Testis (tissue), 3 donors: ENCODE data around the gene SND1. TPM values are rescaled to one million over a fixed set of nuclear protein-coding genes. Genes with fewer than 3 reads are reported as not detected.

ENCODE experiments used
- DNase-seq: peaks from one replicate; pipeline ENCODE4 v3.0.0-alpha.2; 2019
- H3K27ac ChIP-seq, 2 donors: fragments of 200-600 bp; sonication (generic); one replicate each; pipeline ENCODE4 v1.5.1; 2019
- H3K27me3 ChIP-seq: fragments of 200-600 bp; sonication (generic); one replicate; pipeline ENCODE4 v1.5.1; 2019
- H3K36me3 ChIP-seq: fragments of 200-600 bp; sonication (generic); one replicate; pipeline ENCODE4 v1.5.1; 2017; ENCODE audit warnings: low read depth; ENCODE audit errors: missing control alignments
- H3K4me1 ChIP-seq: fragments of 200-600 bp; sonication (generic); one replicate; pipeline ENCODE4 v1.5.1; 2019
- H3K4me3 ChIP-seq, 2 donors: fragments of 200-600 bp; sonication (generic); one replicate each; pipeline ENCODE4 v1.5.1; 2017 to 2019
- H3K9me3 ChIP-seq: fragments of 200-600 bp; sonication (generic); one replicate; pipeline ENCODE4 v1.5.1; 2017
- POLR2A ChIP-seq: fragments of 450-650 bp; IDR thresholded peaks from one replicate; pipeline ENCODE4 v1.6.1; 2017; ENCODE audit warnings: antibody characterized with exemption, mild to moderate bottlenecking, moderate library complexity
- WGBS, 2 donors: methylation state at CpG; one replicate each; pipeline ENCODE4 v1.1.5; 2018; 5-methylcytosine and 5-hydroxymethylcytosine counted together
- intact Hi-C: fragments of 100-400 bp; cut with DNase I; formaldehyde crosslinking; loops from one replicate; pipeline ENCODE4 v1.15.1; 2023; ENCODE audit warnings: low total_unique reads
- polyA plus RNA-seq: library from polyadenylated mRNA; stranded (reverse); fragments of 350-450 nt; fragmentation: Illumina TruSeq; extraction: RNeasy Lipid Tissue Mini Kit (QIAGEN cat#74804); gene quantifications from one replicate; pipeline ENCODE4 v1.2.3, GENCODE V29; 2014; ENCODE audit warnings: low read depth, low replicate concordance; ENCODE audit not compliant: insufficient read depth
- total RNA-seq, 2 donors: library from RNA; depleted of rRNA; stranded (reverse); fragments of >200 nt; gene quantifications; one replicate each; pipeline ENCODE4 v1.2.3, GENCODE V29; 2016
- TF ChIP-seq, protein P1 (sequence below), 3 experiments: fragments of 450-650 bp in 2 of 3; fragments of 200-600 bp in 1 of 3; sonication (generic) in 1 of 3; IDR thresholded peaks; one replicate each; pipeline ENCODE4 v1.5.1; 2016 to 2019; ENCODE audit warnings: antibody characterized with exemption in 3 of 3, mild to moderate bottlenecking in 2 of 3, moderate library complexity in 1 of 3

Gene SND1
- total and polyA plus RNA-seq, 3 donors from 2014 or later: 132 to 207 (median 179) TPM

DNA sequence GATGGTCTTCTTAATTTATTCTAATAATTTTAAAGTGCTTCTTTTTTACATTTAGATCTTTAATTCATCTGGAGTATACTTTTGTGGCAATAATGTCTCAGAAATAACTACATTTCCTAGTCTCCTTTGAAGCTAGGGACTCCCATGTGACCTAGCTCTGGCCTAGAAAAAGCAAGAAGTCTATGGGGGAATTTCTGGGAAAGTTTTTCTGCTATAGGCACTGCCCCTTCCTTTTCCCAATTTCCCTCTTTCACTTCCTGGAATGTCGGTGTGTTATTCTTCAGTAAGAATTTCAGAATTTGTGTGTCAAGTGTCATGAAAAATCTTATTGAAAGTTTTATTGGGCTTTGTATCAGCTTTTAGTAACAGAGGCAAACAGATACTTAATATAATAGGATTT is 473.8 kb downstream of the SND1 start:
- H3K27me3 ChIP-seq: no peaks in the 10 kb centered on the region
- H3K9me3 ChIP-seq: no peaks in the 10 kb centered on the region
- H3K27ac ChIP-seq: no peak overlapping the region
- no peaks in the 10 kb centered on the region for H3K4me1 ChIP-seq
- H3K36me3 ChIP-seq: no peaks in the 10 kb centered on the region
- no peak for DNase-seq
- no peak overlapping the region for H3K4me3 ChIP-seq
- intact Hi-C loops: no loop called here
- TF ChIP-seq, protein P1, sequence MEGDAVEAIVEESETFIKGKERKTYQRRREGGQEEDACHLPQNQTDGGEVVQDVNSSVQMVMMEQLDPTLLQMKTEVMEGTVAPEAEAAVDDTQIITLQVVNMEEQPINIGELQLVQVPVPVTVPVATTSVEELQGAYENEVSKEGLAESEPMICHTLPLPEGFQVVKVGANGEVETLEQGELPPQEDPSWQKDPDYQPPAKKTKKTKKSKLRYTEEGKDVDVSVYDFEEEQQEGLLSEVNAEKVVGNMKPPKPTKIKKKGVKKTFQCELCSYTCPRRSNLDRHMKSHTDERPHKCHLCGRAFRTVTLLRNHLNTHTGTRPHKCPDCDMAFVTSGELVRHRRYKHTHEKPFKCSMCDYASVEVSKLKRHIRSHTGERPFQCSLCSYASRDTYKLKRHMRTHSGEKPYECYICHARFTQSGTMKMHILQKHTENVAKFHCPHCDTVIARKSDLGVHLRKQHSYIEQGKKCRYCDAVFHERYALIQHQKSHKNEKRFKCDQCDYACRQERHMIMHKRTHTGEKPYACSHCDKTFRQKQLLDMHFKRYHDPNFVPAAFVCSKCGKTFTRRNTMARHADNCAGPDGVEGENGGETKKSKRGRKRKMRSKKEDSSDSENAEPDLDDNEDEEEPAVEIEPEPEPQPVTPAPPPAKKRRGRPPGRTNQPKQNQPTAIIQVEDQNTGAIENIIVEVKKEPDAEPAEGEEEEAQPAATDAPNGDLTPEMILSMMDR (IDR thresholded peaks at IDR 0.05): no peak
- no peak for TF ChIP-seq POLR2A
- 71 to 87% methylated on average over 1 of the region's 1 CpG for WGBS, 2 donors

DNA sequence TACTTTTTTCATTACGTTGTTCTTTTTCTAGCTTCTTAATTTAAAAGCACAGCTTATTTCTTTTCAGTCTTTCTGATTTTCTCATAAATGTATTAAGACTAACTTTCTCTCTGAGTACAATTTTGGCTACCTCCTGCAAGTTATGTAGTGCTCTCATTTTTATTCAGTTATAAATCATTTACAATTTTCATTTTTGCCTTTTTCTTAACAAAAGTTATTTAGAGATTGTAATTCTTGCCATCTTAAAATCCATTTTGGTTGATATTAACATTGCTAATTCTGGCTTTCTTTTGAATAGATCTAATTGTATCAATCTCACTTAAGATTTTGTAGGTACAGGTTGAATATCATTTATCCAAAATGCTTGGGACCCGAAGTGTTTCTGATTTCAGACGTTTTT is 476.4 kb downstream of the SND1 start:
- WGBS, 2 donors: 76 to 86% methylated on average over 3 of the region's 3 CpGs
- H3K27me3 ChIP-seq: no peaks in the 10 kb centered on the region
- H3K4me1 ChIP-seq: no peaks in the 10 kb centered on the region
- H3K36me3 ChIP-seq: no peaks in the 10 kb centered on the region
- H3K27ac ChIP-seq: no peak overlapping the region
- intact Hi-C loops: no loop called here
- no peak overlapping the region for H3K4me3 ChIP-seq
- DNase-seq: no peak
- H3K9me3 ChIP-seq: no peaks in the 10 kb centered on the region
- no peak for TF ChIP-seq POLR2A
- TF ChIP-seq, protein P1 (IDR thresholded peaks at IDR 0.05): no peak

DNA sequence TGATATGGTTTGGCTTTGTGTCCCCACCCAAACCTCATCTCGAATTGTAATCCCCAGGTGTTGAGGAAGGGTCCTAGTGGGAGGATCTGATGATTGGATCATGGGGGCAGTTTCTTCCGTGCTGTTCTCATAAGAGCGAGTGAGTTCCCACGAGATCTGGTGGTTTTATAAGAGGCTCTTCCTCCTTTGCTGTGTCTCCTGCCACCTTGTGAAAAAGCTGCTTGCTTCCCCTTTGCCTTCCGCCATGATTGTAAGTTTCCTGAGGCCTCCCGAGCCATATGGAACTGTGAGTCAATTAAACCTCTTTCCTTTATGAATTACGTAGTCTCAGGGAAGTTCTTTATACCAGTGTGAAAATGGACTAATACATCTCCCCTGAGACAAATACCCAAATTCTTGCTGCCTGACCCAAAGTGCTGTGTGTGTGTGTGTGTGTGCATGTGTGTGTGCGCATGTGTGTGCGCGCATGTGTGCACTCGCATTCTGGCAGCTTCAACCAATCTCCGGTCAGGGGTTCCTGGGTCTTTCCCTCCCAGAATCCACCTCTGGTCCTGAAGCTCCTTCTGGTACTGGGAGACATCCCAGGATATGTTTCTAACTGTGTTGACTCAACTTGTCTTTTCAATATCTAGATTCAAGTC is 477.4 kb downstream of the SND1 start:
- Histone ChIP-seq H3K27me3 (no peaks in the 10 kb centered on the region), H3K4me1 (no peaks in the 10 kb centered on the region), H3K36me3 (no peaks in the 10 kb centered on the region), H3K4me3 (no peak overlapping the region), H3K9me3 (no peaks in the 10 kb centered on the region), H3K27ac (no peak overlapping the region)
- intact Hi-C loops: no loop called here
- no peak for TF ChIP-seq POLR2A
- TF ChIP-seq, protein P1 (IDR thresholded peaks at IDR 0.05): no peak
- DNase-seq: no peak
- WGBS, 2 donors: 70 to 78% methylated on average over 12 of the region's 12 CpGs

DNA sequence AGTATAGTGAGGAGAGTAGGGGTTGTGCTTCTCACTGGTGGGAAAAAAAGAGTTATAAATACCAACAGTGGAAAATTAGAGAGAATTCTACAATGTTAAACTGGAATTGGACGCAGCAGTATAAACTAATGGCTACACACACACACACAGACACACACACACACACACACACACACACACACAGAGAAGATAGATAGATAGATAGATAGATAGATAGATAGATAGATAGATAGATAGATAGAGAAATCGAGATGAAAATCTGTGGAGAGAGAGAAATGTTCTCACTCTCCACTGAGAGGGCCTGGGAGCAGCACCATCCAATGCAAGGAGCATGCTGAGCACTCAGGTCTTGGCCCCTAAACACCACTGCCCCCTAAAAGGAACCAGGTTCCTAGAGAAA is 479.1 kb downstream of the SND1 start:
- TF ChIP-seq, protein P1 (IDR thresholded peaks at IDR 0.05): no peak
- no peak for TF ChIP-seq POLR2A
- intact Hi-C loops: no loop called here
- Histone ChIP-seq H3K9me3 (no peaks in the 10 kb centered on the region), H3K4me1 (peaks cover 6% of the 10 kb centered on the region), H3K4me3 (no peak overlapping the region), H3K36me3 (no peaks in the 10 kb centered on the region), H3K27ac (no peak overlapping the region), H3K27me3 (no peaks in the 10 kb centered on the region)
- 77 to 94% methylated on average over 2 of the region's 2 CpGs for WGBS, 2 donors
- no peak for DNase-seq

DNA sequence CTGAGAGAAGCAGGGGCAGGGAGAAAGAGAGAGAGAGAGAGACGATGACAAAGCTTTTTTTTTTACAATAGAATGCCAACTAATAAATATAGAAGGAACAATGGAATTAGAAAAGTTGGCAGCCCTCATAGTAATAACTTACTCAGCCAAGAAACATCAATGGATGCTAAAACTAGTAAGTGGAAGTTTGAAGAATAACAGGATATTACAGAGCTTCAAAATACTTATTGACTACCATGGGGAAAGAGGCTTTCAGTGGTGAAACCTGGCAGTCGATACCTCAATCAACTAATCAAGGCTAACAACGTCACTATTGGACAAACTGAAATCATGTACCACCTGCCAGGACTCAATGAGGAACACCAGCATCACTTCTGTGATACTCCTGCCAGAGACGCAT is 479.7 kb downstream of the SND1 start:
- Histone ChIP-seq H3K36me3 (no peaks in the 10 kb centered on the region), H3K27me3 (no peaks in the 10 kb centered on the region), H3K4me1 (peaks cover 10% of the 10 kb centered on the region), H3K4me3 (no peak overlapping the region), H3K9me3 (no peaks in the 10 kb centered on the region), H3K27ac (no peak overlapping the region)
- DNase-seq: no peak
- WGBS, 2 donors: 71 to 81% methylated on average over 4 of the region's 4 CpGs
- TF ChIP-seq POLR2A: no peak
- TF ChIP-seq, protein P1 (IDR thresholded peaks at IDR 0.05): no peak
- intact Hi-C loops: no loop called here
